DOHH2 (cell line): ENCODE results near the gene STPG1.

ENCODE experiments used
- EZH2phosphoT487 ChIP-seq: fragments of 200-600 bp; sonication (generic); IDR thresholded peaks from 2 replicates; pipeline ENCODE4 v1.6.1; 2017; ENCODE audit warnings: borderline replicate concordance, mild to moderate bottlenecking, antibody characterized with exemption, low read length, moderate library complexity, mixed read lengths
- TF ChIP-seq, protein P1 (sequence below): fragments of 200-600 bp; sonication (generic); IDR thresholded peaks from one replicate; pipeline ENCODE4 v1.5.1; 2014; ENCODE audit warnings: antibody characterized with exemption, mild to moderate bottlenecking, low read depth, low read length; ENCODE audit not compliant: poor library complexity, severe bottlenecking

GRCh38 chr1:24327486-24327885 lies 86.1 kb downstream of the STPG1 start:
- TF ChIP-seq, protein P1, sequence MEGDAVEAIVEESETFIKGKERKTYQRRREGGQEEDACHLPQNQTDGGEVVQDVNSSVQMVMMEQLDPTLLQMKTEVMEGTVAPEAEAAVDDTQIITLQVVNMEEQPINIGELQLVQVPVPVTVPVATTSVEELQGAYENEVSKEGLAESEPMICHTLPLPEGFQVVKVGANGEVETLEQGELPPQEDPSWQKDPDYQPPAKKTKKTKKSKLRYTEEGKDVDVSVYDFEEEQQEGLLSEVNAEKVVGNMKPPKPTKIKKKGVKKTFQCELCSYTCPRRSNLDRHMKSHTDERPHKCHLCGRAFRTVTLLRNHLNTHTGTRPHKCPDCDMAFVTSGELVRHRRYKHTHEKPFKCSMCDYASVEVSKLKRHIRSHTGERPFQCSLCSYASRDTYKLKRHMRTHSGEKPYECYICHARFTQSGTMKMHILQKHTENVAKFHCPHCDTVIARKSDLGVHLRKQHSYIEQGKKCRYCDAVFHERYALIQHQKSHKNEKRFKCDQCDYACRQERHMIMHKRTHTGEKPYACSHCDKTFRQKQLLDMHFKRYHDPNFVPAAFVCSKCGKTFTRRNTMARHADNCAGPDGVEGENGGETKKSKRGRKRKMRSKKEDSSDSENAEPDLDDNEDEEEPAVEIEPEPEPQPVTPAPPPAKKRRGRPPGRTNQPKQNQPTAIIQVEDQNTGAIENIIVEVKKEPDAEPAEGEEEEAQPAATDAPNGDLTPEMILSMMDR, result no peak
- TF ChIP-seq EZH2phosphoT487, result no peak
